ENCODE measurements around the gene DNM2. TPM values are rescaled to one million over a fixed set of nuclear protein-coding genes. Genes with fewer than 3 reads are reported as not detected.

DNM2 gene
- total and polyA plus RNA-seq, 2 of the 13 experiments (the other 11 are each of a cell fraction or from before 2014, with no cell fraction given): 41.7 to 59.8 TPM

DNA sequence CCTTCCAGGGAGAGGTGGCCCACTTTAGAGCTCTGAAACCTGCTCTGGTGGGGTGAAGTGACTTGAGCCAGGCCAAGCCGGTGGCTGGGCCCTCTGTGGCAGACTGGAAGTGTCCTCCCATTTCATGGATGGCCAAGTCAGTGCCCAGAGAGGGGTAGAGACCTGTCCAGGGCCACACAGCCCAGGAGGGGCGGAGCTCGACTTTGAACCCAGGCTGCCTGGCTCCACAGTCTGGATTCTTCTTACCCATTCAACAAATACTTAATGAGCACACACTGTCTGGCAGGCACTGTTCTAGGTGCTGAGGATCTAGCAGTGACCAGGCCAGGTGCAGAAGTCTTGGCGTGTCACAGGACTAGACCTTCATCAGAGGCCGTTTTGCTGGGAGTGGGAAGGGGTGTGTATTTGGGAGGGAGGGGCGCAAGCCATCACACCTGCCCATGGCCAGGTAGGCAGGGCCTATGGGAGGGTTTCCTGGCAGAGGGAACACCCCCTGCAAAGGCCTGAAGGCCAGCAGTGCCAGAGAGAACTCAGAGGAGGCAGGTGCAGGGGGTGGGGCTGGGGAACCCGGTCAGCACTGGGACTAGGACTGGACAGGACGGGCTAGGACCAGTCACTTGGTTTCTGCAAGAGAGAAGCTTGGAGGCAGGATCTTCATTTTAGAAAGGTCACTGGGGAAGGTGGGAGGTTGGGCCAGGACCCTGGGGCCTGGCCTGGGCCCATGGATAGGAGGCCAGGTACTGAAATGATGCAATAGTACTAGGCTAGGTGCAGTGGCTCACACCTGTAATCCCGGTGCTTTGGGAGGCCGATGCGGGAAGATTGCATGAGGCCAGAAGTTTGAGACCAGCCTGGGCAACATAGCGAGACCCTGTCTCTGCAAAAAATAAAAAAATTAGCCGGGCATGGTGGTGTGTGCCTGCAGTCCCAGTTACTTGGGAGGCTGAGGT, 31.8 kb downstream of the DNM2 start:
- ATAC-seq: peak; percentile 65
- H3K27me3 ChIP-seq (ENCODE audit: control insufficient read depth in 1 of 2, insufficient read depth in 2 of 2, low read length in 2 of 2): no peaks in the 10 kb centered on the region
- peaks cover 91% of the 10 kb centered on the region for H3K4me1 ChIP-seq (ENCODE audit: insufficient read depth, low read length)
- peaks cover 0 to 2% of the 10 kb centered on the region in 2 experiments; a peak in 2 of 5 replicates for H3K36me3 ChIP-seq (replicated peaks in 1 of 2; ENCODE audit: control insufficient read depth in 1 of 2, insufficient read depth in 2 of 2, low read length in 2 of 2)
- peaks cover 63% of the 10 kb centered on the region for H3K79me2 ChIP-seq (ENCODE audit: insufficient read depth, low read length)
- no peak overlapping the region for H2AFZ ChIP-seq (ENCODE audit: low read length)
- H3K4me3 ChIP-seq (replicated peaks in 1 of 3; ENCODE audit: insufficient read depth in 1 of 3, low read depth in 2 of 3, low read length in 3 of 3): peak overlapping the region in 2 of 3 experiments; percentile 4 to 60; a peak in 2 of 6 replicates
- no peaks in the 10 kb centered on the region for H4K20me1 ChIP-seq (ENCODE audit: insufficient read depth, low read length)
- DNase-seq (ENCODE audit: low spot score): peak; percentile 63
- no TSS peak for BruUV-seq (replicated peaks)
- no peaks in the 10 kb centered on the region for H3K9me3 ChIP-seq (ENCODE audit: low read length)
- H3K27ac ChIP-seq (ENCODE audit: extremely low read length, insufficient read depth, low read length): peak overlapping the region; percentile 80
- CTCF ChIA-PET (ENCODE audit: low intra/inter-chr PET ratio, low total read pairs): no interaction called here
- in situ Hi-C loops (cut with HindIII; ENCODE audit: extremely low pct_ligation_motif_present, low pct_unique_long_range_greater_than_20kb) (no loop called here), intact Hi-C loops (cut with micrococcal nuclease; ENCODE audit: unreplicated experiment) (loop anchor here (1.0 kb wide), 1 partner anchor 32 kb away; no protein-coding TSS in a partner anchor)
- WGBS (ENCODE audit: low lambda C conversion rate): 40% methylated on average over 10 of the region's 13 CpGs
- peak overlapping the region; percentile 74 for H3K4me2 ChIP-seq (ENCODE audit: low read depth, low read length)
- POLR2A ChIA-PET: interaction anchor here (0.6 to 1.2 kb wide), 2 partner anchors 32 to 449 kb away, joined by 3 to 5 read pairs; partner anchors contain the start of gene DNM2
- peak; percentile 44 for FAIRE-seq
- H3K9ac ChIP-seq (ENCODE audit: insufficient read depth, low read depth, low read length): peak overlapping the region; percentile 45
- TF ChIP-seq, protein P1, sequence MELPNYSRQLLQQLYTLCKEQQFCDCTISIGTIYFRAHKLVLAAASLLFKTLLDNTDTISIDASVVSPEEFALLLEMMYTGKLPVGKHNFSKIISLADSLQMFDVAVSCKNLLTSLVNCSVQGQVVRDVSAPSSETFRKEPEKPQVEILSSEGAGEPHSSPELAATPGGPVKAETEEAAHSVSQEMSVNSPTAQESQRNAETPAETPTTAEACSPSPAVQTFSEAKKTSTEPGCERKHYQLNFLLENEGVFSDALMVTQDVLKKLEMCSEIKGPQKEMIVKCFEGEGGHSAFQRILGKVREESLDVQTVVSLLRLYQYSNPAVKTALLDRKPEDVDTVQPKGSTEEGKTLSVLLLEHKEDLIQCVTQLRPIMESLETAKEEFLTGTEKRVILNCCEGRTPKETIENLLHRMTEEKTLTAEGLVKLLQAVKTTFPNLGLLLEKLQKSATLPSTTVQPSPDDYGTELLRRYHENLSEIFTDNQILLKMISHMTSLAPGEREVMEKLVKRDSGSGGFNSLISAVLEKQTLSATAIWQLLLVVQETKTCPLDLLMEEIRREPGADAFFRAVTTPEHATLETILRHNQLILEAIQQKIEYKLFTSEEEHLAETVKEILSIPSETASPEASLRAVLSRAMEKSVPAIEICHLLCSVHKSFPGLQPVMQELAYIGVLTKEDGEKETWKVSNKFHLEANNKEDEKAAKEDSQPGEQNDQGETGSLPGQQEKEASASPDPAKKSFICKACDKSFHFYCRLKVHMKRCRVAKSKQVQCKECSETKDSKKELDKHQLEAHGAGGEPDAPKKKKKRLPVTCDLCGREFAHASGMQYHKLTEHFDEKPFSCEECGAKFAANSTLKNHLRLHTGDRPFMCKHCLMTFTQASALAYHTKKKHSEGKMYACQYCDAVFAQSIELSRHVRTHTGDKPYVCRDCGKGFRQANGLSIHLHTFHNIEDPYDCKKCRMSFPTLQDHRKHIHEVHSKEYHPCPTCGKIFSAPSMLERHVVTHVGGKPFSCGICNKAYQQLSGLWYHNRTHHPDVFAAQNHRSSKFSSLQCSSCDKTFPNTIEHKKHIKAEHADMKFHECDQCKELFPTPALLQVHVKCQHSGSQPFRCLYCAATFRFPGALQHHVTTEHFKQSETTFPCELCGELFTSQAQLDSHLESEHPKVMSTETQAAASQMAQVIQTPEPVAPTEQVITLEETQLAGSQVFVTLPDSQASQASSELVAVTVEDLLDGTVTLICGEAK (IDR thresholded peaks at IDR 0.05): no peak
- TF ChIP-seq, protein P1 (CRISPR knock-in tag; IDR thresholded peaks at IDR 0.05): peak; percentile 53; the same call in 1 of the 2 replicates
- TF ChIP-seq ZSCAN21 (CRISPR knock-in tag; IDR thresholded peaks at IDR 0.05; ENCODE audit: borderline replicate concordance) (0 out of 2 replicates have a peak, but pooled peaks have one; percentile 13), ZNF772 (CRISPR knock-in tag; IDR thresholded peaks at IDR 0.05) (0 out of 2 replicates have a peak, but pooled peaks have one; percentile 17), SALL1 (CRISPR knock-in tag; IDR thresholded peaks at IDR 0.05) (no peak; the same call in 1 of the 2 replicates), PBX2 (CRISPR knock-in tag; IDR thresholded peaks at IDR 0.05) (no peak), ZNF121 (CRISPR knock-in tag; IDR thresholded peaks at IDR 0.05) (peak; percentile 4; the same call in 1 of the 2 replicates), ZFAT (CRISPR knock-in tag; conservative IDR thresholded peaks at IDR 0.05) (no peak), MIER2 (CRISPR knock-in tag; IDR thresholded peaks at IDR 0.05) (no peak), CREB1 (IDR thresholded peaks at IDR 0.05) (no peak), CREB1 (CRISPR knock-in tag; IDR thresholded peaks at IDR 0.05) (0 out of 2 replicates have a peak, but pooled peaks have one; percentile 43)
- TF ChIP-seq, protein P2, sequence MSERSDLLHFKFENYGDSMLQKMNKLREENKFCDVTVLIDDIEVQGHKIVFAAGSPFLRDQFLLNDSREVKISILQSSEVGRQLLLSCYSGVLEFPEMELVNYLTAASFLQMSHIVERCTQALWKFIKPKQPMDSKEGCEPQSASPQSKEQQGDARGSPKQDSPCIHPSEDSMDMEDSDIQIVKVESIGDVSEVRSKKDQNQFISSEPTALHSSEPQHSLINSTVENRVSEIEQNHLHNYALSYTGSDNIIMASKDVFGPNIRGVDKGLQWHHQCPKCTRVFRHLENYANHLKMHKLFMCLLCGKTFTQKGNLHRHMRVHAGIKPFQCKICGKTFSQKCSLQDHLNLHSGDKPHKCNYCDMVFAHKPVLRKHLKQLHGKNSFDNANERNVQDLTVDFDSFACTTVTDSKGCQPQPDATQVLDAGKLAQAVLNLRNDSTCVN (CRISPR knock-in tag; IDR thresholded peaks at IDR 0.05; ENCODE audit: borderline replicate concordance): no peak

Data from HepG2 (cell line).